Measurements from ENCODE around the gene ARMC12. TPM values are rescaled to one million over a fixed set of nuclear protein-coding genes. Genes with fewer than 3 reads are reported as not detected.

ARMC12 gene
- total and polyA plus RNA-seq, 10 of the 15 experiments (the other 5 are each of a cell fraction or from before 2014, with no cell fraction given), result 0.10 to 1.6 (median 0.62) TPM

DNA sequence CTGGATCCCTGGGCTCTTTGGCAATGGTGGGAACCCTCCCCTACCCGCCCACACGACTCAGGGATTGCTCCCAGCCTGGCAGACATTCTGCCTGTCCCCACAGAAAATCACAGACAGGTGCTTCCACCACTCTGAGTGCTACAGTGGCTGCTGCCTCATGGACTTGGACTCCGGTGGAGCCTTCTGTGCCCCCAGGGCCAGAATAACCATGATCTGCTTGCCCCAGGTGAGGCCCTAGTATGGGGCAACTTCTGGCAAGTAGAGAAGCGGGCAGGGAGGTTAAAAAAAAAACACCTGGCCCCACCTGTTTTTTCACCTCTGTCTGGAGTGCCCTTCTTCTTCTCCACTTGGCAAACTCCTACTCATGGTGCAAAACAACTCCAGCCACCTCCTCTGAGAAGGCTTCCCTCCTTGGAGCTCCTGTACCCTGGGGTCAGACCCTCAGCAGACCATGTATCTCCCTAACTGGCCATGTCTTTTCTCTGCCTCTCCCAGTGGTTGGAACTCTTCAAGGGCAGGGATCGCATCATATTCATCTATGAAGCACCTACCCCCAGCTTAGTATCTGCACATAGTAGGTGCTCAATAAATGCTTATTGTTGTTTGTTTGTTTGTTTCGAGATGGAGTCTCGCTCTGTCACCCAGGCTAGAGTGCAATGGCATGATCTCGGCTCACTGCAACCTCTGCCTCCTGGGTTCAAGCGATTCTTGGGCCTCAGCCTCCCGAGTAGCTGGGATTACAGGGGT lies 40.7 kb downstream of the ARMC12 start:
- Histone ChIP-seq H3K36me3 (ENCODE audit: control insufficient read depth in 2 of 2, insufficient read depth in 2 of 2, low read length in 1 of 2) (no peaks in the 10 kb centered on the region), H3K79me2 (ENCODE audit: control insufficient read depth, insufficient read depth, low read length) (no peaks in the 10 kb centered on the region), H3K4me3 (no peak overlapping the region), H4K20me1 (ENCODE audit: control insufficient read depth, insufficient read depth) (no peaks in the 10 kb centered on the region), H2AFZ (ENCODE audit: control insufficient read depth, low read depth, low read length) (no peak overlapping the region), H3K9me3 (replicated peaks; ENCODE audit: control insufficient read depth, insufficient read depth, low read length) (no peaks in the 10 kb centered on the region), H3K27ac (ENCODE audit: control insufficient read depth, insufficient read depth) (no peak overlapping the region), H3K9ac (ENCODE audit: control insufficient read depth, insufficient read depth, low read length) (no peak overlapping the region), H3K4me1 (ENCODE audit: control insufficient read depth, insufficient read depth, low read length) (no peaks in the 10 kb centered on the region), H3K27me3 (replicated peaks in 1 of 2; ENCODE audit: control insufficient read depth in 2 of 2, insufficient read depth in 2 of 2, low read length in 1 of 2) (no peaks in the 10 kb centered on the region; a peak in 1 of 4 replicates), H3K4me2 (ENCODE audit: control insufficient read depth, insufficient read depth) (no peak overlapping the region)
- ChIA-PET RAD21 (ENCODE audit: unreplicated experiment) (no interaction called here), CTCF (no interaction called here), SMC1A (ENCODE audit: uncharacterized antibody, unreplicated experiment) (no interaction called here), POLR2A (no interaction called here)
- in situ Hi-C loops (cut with MboI) (no loop called here), intact Hi-C loops (cut with micrococcal nuclease; ENCODE audit: unreplicated experiment) (no loop called here)
- no peak for DNase-seq (ENCODE audit: low read depth, low spot score)
- WGBS (ENCODE audit: insufficient coverage, insufficient replicate concordance, low lambda C conversion rate, missing lambda C conversion rate), result 86% methylated on average over 10 of the region's 10 CpGs
- no peak for FAIRE-seq
- TF ChIP-seq NFIC (IDR thresholded peaks at IDR 0.05; ENCODE audit: low read depth, low read length) (no peak), HDAC2 (IDR thresholded peaks at IDR 0.05) (no peak), ZBTB33 (IDR thresholded peaks at IDR 0.05) (no peak), SMAD1 (IDR thresholded peaks at IDR 0.05; ENCODE audit: low read depth, partially characterized antibody) (no peak), POU2F2 (IDR thresholded peaks at IDR 0.05; ENCODE audit: borderline replicate concordance, low read depth, low read length) (no peak), CHD4 (IDR thresholded peaks at IDR 0.05) (no peak), MYC (IDR thresholded peaks at IDR 0.05; ENCODE audit: insufficient read depth, insufficient read length, insufficient replicate concordance, low read length, severe bottlenecking) (no peak), WRNIP1 (IDR thresholded peaks at IDR 0.05; ENCODE audit: borderline replicate concordance, low read depth, low read length) (no peak), GABPA (IDR thresholded peaks at IDR 0.05; ENCODE audit: low read depth) (no peak), SRF (IDR thresholded peaks at IDR 0.05; ENCODE audit: low read depth in 2 of 2, low read length in 2 of 2) (no peak), IKZF1 (conservative IDR thresholded peaks at IDR 0.05) (no peak), RAD51 (IDR thresholded peaks at IDR 0.05) (no peak)
- TF ChIP-seq, protein P1, sequence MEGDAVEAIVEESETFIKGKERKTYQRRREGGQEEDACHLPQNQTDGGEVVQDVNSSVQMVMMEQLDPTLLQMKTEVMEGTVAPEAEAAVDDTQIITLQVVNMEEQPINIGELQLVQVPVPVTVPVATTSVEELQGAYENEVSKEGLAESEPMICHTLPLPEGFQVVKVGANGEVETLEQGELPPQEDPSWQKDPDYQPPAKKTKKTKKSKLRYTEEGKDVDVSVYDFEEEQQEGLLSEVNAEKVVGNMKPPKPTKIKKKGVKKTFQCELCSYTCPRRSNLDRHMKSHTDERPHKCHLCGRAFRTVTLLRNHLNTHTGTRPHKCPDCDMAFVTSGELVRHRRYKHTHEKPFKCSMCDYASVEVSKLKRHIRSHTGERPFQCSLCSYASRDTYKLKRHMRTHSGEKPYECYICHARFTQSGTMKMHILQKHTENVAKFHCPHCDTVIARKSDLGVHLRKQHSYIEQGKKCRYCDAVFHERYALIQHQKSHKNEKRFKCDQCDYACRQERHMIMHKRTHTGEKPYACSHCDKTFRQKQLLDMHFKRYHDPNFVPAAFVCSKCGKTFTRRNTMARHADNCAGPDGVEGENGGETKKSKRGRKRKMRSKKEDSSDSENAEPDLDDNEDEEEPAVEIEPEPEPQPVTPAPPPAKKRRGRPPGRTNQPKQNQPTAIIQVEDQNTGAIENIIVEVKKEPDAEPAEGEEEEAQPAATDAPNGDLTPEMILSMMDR (IDR thresholded peaks at IDR 0.05 in 2 of 3, conservative IDR thresholded peaks at IDR 0.05 in 1 of 3; ENCODE audit: control insufficient read depth in 2 of 3, extremely low read depth in 1 of 3, insufficient read depth in 1 of 3, low read depth in 3 of 3, low read length in 3 of 3), result no peak
- BruUV-seq (replicated peaks), result no TSS peak
- ATAC-seq, result no peak

Data from GM12878 (cell line).